ENCODE results near the gene GOLT1A.

GOLT1A gene

GRCh38 chr1:204190212-204191211 is 23.3 kb downstream of the GOLT1A start:
- DNase-seq, result peak; percentile 86

DNA sequence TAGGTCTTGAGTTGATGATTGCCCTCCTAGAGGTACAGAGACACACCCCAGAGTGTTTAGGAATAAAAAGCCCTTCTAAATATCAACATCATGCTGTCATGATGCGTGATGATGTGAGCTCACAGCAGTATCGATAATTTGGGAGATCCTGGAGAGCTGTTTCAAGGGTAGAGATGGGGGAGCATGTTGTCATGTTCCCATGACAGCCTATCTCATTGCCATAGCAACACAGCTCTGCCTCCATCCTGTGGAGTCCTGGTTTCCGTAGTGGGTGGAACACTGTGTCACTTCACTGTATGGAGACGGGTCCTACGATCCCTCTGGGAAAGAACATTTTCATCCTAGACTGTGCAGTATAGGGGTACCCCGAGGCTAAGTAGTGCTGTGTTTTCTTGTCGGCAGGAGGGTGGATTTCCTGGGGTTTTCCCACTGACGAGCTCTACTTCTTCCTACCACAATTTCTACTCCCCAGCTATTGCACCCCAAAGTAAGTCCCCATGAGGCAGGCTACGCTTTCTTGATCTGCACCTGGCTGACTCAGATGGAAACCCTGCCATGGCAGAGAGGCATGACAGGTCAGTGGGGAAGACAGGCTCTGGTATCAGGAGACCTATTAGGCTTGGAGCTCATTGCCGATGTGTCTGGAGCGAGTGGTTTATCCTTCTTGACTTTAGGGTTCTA is 24.7 kb downstream of the GOLT1A start:
- DNase-seq, result no peak

DNA sequence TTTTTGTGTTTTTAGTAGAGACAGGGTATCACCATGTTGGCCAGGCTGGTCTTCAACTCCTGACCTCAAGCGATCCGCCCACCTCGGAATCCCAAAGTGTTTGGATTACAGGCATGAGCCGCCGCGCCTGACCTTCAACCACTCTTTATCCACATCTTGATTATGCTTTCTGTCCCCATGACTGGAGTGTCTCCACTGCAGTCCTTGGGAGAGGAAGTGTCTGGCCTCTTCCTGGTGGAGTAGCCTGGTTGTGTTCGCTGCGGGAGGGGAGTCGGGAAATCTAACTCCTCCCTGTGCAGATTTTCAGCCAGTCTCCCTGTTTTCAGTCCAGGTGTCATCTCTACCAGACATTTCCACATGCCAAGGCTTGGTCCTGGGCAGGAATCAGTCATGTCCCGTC is 27.2 kb downstream of the GOLT1A start:
- DNase-seq, result no peak

DNA sequence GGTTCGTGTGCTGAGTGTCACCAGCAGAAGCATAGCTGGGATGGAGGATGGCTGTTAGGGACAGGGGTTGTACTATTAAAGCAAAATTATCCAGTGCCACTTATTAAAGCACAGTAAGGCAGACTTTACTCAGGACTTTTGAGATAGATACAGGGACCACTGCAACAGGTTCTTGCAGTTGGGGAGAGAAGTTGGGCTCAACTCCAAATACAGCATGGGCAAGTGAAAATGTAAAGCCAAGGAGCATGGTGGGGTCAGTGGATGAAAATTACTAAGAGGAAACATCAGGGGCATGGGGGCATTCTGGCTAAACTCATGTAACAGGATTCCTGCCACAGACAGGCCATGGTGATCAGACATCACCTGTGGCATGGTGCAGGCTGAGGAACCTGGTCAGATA is 32.7 kb downstream of the GOLT1A start:
- DNase-seq, result no peak

GRCh38 chr1:204180133-204180532 is 33.7 kb downstream of the GOLT1A start:
- no peak for DNase-seq

GRCh38 chr1:204178487-204179281 is 35.1 kb downstream of the GOLT1A start:
- peak; percentile 77 for DNase-seq

GRCh38 chr1:204177133-204177532 is 36.7 kb downstream of the GOLT1A start:
- peak; percentile 96 for DNase-seq

- DNase-seq, result peak; percentile 41
Measured at GRCh38 chr1:204176049-204176448, 37.7 kb downstream of the GOLT1A start.

- no peak for DNase-seq
Measured at GRCh38 chr1:204174958-204175357, 38.8 kb downstream of the GOLT1A start.

- no peak for DNase-seq
Measured at GRCh38 chr1:204172404-204173029, 41.3 kb downstream of the GOLT1A start.

GRCh38 chr1:204171751-204172178 is 42.0 kb downstream of the GOLT1A start:
- peak; percentile 37 for DNase-seq

DNA sequence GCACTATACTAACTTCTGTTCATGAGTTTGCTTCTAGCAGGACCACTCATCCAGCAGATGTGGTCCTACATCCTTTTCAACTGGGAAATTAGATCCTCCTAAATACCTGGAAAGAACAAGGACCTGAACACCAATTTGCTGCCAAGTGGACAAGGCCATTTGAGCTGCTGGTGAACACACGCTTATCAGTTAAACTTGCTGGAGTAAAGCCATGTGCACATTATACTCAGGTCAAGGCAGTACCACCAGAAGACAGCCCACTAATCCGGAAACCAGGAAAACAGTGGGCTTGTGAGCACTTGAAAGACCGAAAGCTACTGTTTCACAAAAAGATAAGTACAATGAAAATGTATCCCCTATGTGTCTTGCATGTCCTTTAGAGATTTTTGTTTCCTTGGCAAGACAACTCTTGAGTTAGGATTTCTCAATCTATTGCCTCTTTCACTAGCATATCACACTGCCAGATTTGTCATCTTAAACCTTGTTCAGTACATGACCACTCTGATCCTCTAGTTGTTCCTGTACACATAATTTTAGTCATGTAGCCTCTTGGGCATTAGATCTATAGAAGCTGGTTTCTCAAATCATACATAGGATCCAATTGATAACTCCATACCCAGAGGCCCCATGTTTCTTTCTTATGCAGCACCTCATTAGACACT is 43.2 kb downstream of the GOLT1A start:
- DNase-seq, result no peak

DNA sequence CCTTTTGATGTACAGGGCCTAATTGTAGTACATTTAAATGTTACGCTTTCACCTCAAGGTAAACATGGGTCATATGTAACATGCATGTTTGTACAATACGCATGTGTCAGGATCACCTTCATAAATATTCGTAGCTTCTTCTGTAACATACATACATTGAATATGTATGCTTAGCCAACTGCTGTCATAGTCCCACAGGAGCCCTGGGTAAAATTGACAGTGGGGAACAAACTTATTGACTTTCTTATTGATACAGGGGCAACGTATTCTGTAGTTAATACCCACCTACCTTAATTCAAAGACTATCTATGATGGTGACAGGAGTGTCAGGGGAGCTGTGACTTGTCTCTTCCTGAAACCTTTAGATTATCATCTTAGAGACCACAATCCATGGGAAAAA is 43.9 kb downstream of the GOLT1A start:
- no peak for DNase-seq

DNA sequence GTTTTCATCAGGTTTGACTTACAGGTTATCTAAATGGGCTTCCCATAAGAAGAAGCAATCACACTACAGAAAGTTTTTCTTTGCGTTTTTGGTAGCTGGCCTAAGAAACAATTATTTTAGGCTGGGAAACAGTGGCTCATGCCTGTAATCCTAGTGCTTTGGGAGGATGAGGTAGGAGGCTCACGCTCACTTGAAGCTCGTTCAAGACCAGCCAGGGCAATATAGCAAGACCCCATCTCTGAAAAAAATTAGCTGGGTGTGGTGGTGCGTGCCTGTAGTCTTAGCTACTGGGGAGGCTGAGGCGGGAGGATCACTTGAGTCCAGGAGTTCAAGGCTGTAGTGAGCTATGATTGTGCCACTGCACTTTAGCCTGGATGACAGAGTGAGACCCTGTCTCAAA is 46.1 kb downstream of the GOLT1A start:
- no peak for DNase-seq

DNA sequence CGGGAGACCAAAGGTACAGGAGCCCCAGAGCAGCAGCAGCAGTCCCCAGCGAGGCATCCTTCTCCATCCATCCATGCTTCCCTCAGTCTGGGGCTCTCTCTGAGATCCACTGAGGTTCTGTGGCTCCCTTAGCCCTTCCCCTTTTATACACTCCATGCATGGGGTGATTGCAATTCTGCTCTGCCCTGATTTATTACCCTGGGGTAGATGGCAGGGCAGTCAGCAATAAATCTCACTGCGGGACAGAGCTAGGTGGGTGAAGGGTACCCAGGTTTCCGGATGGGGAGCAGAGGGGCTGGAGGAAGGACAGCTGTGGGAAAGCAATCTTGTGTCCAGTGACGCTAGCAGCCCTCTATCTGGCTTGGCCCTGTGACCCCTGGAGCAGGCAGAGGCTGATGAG is 47.6 kb downstream of the GOLT1A start, which contains the start of gene REN:
REN (minus strand) TSS at position 119 of the 400 bp plus-strand sequence; CDS start at position 75, 44 bp downstream.
- no peak for DNase-seq

DNA sequence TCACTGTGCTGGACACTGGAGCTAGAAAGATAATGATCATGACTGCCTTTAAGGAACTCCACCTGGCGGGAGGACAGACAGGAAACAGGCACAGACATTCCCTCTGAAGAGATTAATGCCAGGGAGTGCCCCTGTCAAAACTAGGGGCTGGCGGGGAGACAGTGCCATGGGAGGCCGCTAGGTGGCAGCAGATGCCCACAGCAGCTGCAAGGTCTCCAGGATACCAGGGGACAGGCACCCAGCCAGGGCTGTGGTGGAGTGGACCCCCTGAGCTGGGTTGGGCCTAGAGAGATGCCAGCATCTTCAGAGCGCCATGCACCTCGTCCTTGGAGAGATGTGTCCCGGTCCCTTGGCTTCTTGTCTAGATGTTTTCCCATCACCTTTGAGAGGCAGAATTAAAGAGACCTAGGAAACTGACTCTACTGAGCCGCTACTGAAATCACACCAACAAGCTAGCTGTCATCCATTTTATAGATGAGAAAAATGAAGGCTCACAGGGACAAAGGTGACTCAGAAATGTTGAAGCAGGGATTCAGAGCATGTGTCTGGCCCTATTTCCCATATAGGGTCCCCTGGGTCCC is 51.2 kb downstream of the GOLT1A start:
- DNase-seq, result peak; percentile 85

DNA sequence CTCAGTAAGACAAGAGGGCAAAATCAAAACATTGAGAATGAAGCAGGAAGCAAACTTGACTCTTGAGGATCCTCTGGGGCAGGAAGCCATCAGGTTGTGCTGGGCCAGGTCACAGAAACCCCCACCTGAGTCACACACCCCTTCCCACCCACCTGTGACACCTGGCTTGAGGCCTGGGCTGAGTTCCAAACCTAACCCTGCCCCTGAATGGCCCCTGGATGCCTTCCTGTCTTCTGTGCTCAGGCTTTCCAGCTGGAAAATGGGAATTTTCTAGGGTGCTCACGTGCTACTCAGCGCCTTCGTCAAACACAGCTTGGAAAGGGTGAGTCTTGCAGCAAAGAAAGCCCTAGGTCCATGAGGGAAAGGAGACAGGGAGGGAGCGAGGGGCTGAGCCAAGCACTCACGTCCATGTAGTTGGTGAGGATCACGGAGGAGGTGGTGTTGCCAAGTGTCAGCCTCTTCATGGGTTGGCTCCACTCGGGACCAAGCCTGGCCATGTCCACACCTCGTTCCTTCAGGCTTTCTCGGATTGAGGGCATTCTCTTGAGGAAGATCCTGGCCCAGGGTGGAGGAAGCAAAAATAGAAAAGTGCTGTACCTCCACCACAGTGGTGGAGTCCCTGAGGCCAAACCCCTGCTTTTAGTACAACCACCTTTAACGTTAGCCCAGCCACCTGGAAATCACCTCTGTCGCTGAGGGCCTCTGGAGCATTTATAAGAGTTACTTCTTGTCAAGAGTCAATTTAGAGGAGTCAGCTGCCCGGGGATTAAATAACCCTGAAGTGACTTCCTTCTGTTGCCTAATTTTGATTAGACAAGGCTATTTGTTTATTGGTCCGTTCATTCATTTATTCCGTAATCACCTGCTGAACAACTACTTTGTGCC is 51.9 kb downstream of the GOLT1A start:
- DNase-seq, result no peak

DNA sequence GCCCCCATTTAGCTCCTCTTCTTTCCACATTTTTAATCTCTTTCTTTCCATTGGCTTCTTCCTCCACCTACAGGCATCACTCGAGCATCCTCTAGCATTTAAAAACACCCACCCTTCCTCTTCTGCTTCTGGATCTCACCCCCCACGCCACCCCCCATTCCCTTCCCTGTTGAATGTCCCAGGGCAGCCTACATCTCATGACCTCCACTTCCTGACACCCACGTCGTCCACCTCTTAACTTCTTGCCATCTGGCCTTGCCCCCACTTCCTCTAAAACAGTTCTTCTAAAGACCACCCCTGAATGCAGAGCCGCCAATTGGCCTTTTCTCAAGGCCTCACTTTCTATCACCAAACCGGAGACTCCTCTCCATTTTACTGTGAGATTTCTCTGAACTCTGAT is 55.8 kb downstream of the GOLT1A start:
- no peak for DNase-seq

DNA sequence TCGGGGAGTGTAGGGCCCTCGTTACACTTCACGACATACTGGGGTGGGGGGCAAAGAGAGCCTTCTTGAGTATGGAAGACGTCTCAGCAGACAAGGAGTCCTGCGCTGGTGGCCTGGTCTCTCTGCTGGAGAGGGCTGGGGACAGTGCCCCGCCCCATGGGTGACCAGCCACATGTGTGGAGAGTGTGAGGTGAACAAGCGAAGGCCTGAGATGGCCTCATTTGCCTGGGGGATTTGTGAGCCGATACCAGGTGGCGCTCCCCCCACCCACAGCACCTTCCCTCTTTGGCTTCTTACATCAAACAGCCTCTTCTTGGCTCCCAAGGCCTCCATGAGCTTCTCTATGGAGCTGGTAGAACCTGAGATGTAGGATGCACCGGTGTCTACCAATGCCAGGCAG is 57.9 kb downstream of the GOLT1A start:
- no peak for DNase-seq

- no peak for DNase-seq
Measured at GRCh38 chr1:204154568-204155255, 59.1 kb downstream of the GOLT1A start.
